COLO668 (cell line): Measurements from ENCODE around the gene MTA1.

Experiments
- DNase-seq: peaks from one replicate; lab custom pipeline; 2025; ENCODE audit not compliant: unreplicated experiment; lab: John Stamatoyannopoulos, UW

MTA1 gene

DNA sequence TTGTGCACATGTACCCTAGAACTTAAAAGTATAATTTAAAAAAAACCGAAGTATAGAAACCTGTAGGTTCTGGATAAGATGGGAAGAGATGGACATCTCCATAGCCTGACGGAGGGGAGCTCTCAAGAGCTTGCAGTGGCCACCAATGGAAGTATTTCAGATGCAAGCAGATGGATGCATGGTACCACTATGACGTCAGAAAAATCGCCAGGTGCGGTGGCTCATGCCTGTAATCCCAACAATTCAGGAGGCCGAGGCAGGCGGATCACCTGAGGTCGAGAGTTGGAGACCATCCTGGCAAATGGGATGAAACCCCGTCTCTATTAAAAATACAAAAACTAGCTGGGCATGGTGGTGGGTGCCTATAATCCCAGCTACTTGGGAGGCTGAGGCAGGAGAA lies 17.9 kb upstream of the MTA1 start:
- no peak for DNase-seq

GRCh38 chr14:105408592-105408991 lies 11.0 kb upstream of the MTA1 start:
- DNase-seq = no peak

DNA sequence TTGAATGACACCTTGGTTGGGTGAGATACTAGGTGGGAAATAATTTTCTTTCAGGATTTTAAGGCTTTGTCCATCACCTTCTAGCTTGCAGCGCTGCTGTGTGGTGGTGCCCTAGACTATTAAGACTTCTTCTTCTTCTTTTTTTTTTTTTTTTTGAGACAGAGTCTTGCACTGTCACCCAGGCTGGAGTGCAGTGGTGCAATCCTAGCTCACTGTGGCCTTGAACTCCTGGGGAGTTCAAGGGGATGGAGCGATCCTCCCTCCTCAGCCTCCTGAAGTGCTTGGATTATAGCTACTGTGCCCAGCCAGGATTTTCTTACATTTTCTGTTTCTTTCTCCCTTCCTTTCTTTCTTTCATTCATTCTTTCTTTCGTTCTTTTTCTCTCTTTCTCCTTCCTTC lies 10.3 kb upstream of the MTA1 start:
- DNase-seq = no peak

DNA sequence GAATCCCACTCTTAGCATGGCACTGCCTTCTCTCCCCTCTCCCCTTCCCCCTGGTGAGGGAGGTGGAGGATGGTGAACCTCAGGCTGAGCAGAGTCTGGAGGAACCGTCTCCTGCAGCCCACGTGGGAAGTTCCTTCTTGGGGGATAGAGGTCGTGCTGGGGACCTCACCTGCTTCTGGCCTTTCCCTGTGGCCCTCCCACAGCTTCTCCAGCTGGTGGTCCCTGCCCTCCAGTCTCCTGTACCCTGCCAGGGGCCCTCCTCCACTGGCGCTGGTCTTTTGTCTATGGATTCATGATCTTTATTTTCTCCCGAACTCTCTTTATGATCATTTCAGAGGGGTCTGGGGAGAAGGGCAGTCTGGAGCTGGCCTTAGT lies 9.0 kb upstream of the MTA1 start:
- no peak for DNase-seq

- DNase-seq = peak; percentile 85
These were observed 8.3 kb upstream of the MTA1 start for GRCh38 chr14:105411017-105411941.

- no peak for DNase-seq
These were observed 7.4 kb upstream of the MTA1 start for GRCh38 chr14:105411985-105412770.

- peak; percentile 87 for DNase-seq
These were observed 6.7 kb upstream of the MTA1 start for GRCh38 chr14:105412771-105413543.

GRCh38 chr14:105413544-105413886 lies 6.1 kb upstream of the MTA1 start:
- DNase-seq = no peak

DNA sequence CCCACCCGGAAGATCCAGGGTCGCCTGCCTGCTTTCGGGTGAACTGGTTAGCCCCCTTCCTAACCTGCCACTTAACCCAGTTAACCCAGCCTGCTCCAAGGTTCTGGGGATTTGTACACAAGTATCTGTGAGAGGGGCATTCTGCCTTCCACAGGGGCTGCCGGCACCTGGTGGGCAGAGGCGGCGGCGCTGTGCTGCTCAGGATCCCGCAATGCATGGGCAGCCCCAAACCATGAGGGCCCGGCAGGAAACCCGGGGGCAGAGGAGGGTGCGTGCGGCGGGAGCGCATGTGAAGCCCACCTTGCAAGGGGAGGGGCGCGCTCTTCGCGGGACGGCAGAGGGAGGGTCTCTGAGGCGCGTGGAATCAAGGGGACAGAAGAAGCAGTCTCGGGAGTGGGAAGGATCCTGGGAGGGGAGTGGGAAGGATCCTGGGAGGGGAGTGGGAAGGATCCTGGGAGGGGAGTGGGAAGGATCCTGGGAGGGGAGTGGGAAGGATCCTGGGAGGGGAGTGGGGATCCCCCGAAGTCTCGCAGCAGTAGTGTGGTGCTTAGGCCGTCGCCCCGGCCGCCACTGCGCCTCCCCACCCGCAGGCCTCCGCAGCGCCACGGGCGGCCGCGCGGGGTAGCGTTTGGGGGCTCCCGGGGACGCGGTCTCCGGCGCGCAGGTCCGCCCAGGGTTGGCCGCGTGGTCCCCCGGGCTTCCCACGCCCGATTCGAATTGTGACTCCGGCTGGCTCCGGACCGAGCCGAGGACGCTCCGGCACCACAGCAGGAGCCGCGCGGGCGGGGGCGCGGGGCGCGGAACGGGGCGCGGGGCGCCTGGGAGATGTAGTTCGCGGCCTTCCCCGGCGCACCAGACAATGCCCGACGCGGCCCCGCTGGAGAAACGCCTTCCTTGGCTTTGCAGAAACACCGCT lies 4.9 kb upstream of the MTA1 start:
- peak; percentile 95 for DNase-seq

- no peak for DNase-seq
These were observed 3.9 kb upstream of the MTA1 start for GRCh38 chr14:105415481-105416428.

GRCh38 chr14:105416671-105417070 lies 3.0 kb upstream of the MTA1 start:
- no peak for DNase-seq

GRCh38 chr14:105417690-105418121 lies 1.9 kb upstream of the MTA1 start:
- no peak for DNase-seq

DNA sequence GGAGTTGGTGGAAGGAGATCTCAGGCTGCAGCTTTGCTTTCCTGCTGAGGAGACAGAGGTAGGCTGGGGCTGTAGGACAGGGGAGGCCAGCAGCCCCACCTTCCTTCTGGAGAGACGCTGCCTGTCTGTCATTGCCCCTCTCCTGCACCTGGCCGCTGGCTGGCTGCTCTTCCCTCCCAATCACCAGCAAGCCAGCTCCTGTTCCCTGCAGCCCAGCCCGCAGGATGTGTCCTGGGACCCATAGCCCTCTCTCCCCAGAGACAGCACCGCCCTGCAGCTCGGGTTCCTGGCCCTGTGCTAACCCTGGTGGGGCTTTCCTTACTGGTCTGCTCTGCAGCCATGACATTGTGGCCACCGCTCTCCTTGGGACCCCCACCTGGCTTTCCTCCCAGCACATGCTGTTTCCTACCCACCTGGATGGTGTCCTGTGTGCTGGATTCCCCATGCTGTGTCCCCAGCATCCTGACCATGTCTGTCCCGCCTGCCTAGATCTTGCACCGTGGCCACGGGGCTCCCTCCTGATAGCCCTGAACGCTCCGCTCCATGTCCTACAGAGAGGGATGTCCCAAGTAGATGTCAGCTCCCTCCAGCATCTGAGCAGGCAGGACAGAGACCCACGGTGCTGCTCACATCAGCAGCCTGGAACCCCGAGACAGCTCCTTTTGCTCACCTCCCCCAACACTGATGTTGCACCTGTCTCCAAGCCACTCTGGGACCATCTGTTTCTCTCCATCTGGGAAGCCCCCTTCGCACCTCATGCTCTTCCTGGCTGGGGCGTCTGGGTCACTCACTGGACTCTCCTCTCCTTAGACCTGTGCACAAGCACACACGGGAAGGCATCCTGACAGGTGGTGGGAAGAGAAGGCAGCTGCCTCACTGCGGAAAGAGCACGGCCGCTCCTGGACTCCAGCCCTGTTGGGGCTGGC lies 1.1 kb upstream of the MTA1 start:
- DNase-seq = peak; percentile 68

- peak; percentile 34 for DNase-seq
These were observed 710 bp downstream of the MTA1 start for GRCh38 chr14:105420101-105420973.

DNA sequence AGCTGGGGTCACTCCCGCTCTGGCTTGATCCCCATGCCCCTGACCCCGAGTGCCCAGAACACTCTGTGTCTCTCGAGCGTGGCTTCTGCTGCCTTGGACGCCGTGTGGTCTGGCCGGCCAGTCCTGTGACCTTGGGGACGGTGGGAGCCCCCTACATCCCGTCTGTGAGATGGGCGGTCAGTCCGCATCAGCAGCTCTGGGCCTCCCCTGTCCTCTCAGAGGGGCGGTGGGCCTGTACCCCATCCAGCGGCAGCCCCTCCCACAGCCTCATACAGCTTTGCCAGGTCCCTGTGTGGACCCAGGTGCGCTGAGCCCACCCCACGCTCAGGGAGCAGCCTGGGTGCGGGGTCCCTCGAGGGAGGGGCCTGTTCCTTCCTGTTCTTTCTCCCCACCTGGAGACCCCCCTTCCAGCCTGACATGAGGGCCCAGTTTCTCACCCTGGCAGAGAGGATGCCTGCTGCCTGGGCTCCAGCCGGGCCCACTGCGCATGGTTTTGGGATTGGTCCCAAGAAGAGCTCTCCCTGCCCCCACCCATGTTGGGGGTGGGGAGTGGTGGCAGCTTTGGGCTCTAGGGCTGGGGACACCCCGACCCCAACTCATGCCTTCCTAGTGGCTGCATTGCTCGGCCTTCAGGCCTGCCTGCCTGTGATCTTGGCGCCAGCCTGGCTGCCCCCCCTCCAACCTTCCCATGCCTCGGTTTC lies 1.5 kb downstream of the MTA1 start:
- DNase-seq = no peak

- DNase-seq = no peak
These were observed 2.3 kb downstream of the MTA1 start for GRCh38 chr14:105421723-105422615.
